Suppressor macrophage (primary cell): ENCODE measurements around the gene SART3.
A peak's percentile ranks its signal among the peaks of the same experiment; 100 is the strongest.
"Not testable (repeated sequence)": the region's sequence is repeated elsewhere in the genome, so short reads cannot be mapped to it uniquely, and the experiment has no call there.

Source experiments
- DNase-seq, 4 experiments: peaks; one replicate each; pipeline ENCODE4 v3.0.0-alpha.2; 2020 to 2022

The SART3 gene

GRCh38 chr12:108561852-108562347 lies 927 bp upstream of the SART3 start:
- DNase-seq: peak in 1 of 4 experiments; percentile 18

GRCh38 chr12:108560321-108560721 lies 652 bp downstream of the SART3 start:
- peak; percentile 26 to 57 (median 42) for DNase-seq

- DNase-seq: no peak
Observed at GRCh38 chr12:108559748-108560147, 1.2 kb downstream of the SART3 start.

- DNase-seq: no peak
Observed at GRCh38 chr12:108559007-108559655, 1.8 kb downstream of the SART3 start.

GRCh38 chr12:108555383-108555782 lies 5.6 kb downstream of the SART3 start:
- not testable (repeated sequence) for DNase-seq

- DNase-seq: no peak
Observed at GRCh38 chr12:108553799-108554198, 7.2 kb downstream of the SART3 start.

GRCh38 chr12:108551535-108551934 lies 9.4 kb downstream of the SART3 start:
- DNase-seq: peak in 2 of 4 experiments; percentile 12 to 17

GRCh38 chr12:108548954-108549521 lies 11.9 kb downstream of the SART3 start:
- no peak for DNase-seq

GRCh38 chr12:108547686-108548085 lies 13.3 kb downstream of the SART3 start:
- peak; percentile 17 to 79 (median 60) for DNase-seq

- no peak for DNase-seq
Observed at GRCh38 chr12:108543652-108544051, 17.3 kb downstream of the SART3 start.

- no peak for DNase-seq
Observed at GRCh38 chr12:108542320-108542719, 18.7 kb downstream of the SART3 start.

- DNase-seq: no peak
Observed at GRCh38 chr12:108538616-108539195, 22.3 kb downstream of the SART3 start.

- DNase-seq: no peak
Observed at GRCh38 chr12:108538146-108538545, 22.8 kb downstream of the SART3 start.

GRCh38 chr12:108531929-108532848 lies 28.8 kb downstream of the SART3 start:
- no peak for DNase-seq

- DNase-seq: peak in 1 of 4 experiments; percentile 14
Observed at GRCh38 chr12:108530161-108530560, 30.8 kb downstream of the SART3 start.

GRCh38 chr12:108527166-108527496 lies 33.8 kb downstream of the SART3 start:
- DNase-seq: no peak

GRCh38 chr12:108526482-108527165 lies 34.3 kb downstream of the SART3 start:
- no peak for DNase-seq

GRCh38 chr12:108525681-108526080 lies 35.3 kb downstream of the SART3 start:
- DNase-seq: no peak

GRCh38 chr12:108523365-108523764 lies 37.6 kb downstream of the SART3 start:
- DNase-seq: no peak

GRCh38 chr12:108519558-108519957 lies 41.4 kb downstream of the SART3 start:
- no peak for DNase-seq

GRCh38 chr12:108518716-108519496 lies 42.1 kb downstream of the SART3 start:
- no peak for DNase-seq
